Left colon (tissue), 2 donors: Measurements from ENCODE around the gene INPP5D. TPM values are rescaled to one million over a fixed set of nuclear protein-coding genes. Genes with fewer than 3 reads are reported as not detected.

Experiments
- ATAC-seq: fragments of 200-7000 bp; cut with Tn5 transposase; one replicate; pipeline ENCODE4 v1.9.1; 2020; ENCODE audit warnings: mild to moderate bottlenecking, moderate library complexity
- DNase-seq, 2 donors: peaks; one replicate each; pipeline ENCODE4 v3.0.0-alpha.2; 2020
- intact Hi-C, 2 donors: fragments of 100-400 bp; cut with DNase I in 1 of 2; cut with micrococcal nuclease in 1 of 2; formaldehyde crosslinking; loops; one replicate each; pipeline versions ENCODE4 v1.11.2 to v1.14.0; 2022; cut with DNase I, micrococcal nuclease
- total RNA-seq, 2 donors: library from RNA; stranded (reverse); fragmentation: NEBNext Ultra II Directional; extraction: Animal tissue kit (Norgen Biotek cat#: 25700); gene quantifications; one replicate each; pipeline ENCODE4 v1.2.1, GENCODE V29; 2021
- donor health status: DM: no; HTN: no; CAD: no.
- donor health status: DM: yes; HTN: yes; CAD: no.

The INPP5D gene
- total RNA-seq, 2 donors from 2014 or later = 6.6 to 10.6 TPM

DNA sequence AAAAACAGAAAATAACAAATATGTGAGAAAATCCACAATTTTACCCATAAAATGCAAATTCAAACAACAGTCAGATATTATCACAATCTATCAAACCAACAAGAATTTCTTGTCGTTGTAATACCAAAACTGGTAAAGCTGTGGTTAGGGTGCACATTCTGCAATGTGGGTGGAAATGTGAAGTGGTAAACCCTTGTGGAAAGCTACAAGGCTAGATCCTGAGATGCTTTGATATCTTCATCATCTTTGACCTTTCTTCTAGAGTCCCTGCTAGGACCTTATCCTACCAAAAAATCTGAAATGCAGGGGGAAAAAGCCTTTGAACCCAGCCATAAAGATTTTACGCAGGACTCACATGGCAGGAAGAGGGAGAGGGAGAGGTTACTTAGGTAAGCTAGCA, 174.1 kb downstream of the INPP5D start:
- no peak for DNase-seq
- ATAC-seq = no peak
- intact Hi-C loops = no loop called here

DNA sequence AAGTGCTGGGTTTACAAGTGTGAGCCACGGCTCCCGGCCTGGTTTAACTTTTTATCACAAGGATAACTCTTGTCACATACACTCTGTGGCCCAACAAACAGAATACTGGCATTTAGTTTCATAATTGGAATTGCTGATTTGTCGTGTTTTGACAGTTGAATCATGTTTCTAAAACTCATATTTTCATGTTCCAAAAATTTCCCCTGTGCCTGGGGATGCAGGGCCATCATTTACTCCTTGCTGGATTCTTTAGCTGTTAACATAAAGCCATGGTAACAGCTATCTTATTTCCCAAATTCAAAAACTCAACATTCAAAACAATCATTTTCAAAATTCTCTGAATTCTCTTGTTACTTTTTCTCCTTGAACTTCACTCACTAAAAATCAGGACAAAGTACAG, 174.9 kb downstream of the INPP5D start:
- DNase-seq (no peak), ATAC-seq (no peak)
- intact Hi-C loops = no loop called here

- DNase-seq = no peak
- no peak for ATAC-seq
- intact Hi-C loops = no loop called here
Observed at GRCh38 chr2:233235977-233236376, 175.8 kb downstream of the INPP5D start.

DNA sequence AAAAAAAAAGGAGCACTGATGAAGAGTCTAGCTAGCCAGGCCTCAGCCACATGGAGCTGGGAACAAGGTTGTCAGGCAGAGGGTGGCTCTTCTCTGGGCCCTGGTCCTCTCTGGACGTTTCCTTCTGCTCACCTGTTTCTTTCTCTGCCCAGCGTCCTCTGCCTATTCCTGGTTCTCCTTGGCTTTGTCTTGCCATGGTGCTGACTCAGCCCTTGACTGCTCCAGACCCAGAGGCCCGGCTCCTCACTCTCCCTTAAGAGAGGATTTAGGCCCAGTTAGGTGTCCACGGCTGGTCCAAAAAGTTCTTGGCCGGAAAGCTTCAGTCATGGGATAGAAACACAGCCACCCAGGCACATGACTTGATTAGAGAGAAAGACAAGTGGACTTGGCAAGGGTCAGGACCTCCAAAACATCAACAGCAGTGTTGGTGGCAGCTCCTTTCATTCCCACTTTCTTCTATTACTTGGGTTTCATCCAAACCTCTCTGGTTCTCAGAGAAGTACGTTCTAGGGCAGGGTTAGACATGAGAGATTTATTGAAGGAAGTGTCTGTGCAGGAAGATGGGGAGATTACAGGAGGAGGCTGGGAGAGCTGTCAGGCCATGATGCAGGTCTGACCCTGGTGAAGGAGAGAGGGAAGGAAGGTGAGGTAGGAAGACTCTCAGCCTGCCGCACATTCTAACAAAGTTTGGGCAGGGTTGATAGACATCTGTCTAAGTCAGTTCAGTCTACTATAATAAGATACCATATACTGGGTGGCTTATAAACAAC, 176.9 kb downstream of the INPP5D start:
- intact Hi-C loops = no loop called here

GRCh38 chr2:233240897-233241296, 180.8 kb downstream of the INPP5D start:
- intact Hi-C loops = loop anchor here in 1 of 2 donors (10.0 kb wide), 1 partner anchor 386 kb away; no protein-coding TSS in a partner anchor
- peak; percentile 33 for ATAC-seq

More for the DNA sequence above, 176.9 kb downstream of the INPP5D start:
- ATAC-seq (no peak), DNase-seq (no peak)

DNA sequence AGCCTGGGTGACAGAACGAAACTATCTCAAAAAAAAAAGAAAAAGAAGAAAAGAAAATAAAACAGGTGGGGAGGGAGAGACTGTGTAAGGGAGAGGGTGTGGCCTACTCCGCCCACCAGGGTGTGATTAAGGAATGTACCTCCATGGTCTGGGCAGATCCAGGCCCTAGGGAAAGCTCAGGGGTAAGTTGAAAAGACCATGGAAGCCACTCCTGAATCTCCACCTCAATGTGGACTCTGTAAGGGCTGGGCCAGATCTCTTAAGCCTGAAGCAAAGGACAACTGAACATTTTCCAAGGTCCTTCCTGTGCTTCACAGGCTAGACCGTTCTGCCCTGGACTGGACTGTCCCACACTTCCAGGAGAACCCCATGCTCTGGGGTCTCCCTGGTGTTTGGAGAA, 181.7 kb downstream of the INPP5D start:
- DNase-seq (peak in 1 of 2 donors; percentile 41), ATAC-seq (peak; percentile 84)
- intact Hi-C loops = loop anchor here in 1 of 2 donors (10.0 kb wide), 1 partner anchor 387 kb away; no protein-coding TSS in a partner anchor

More at GRCh38 chr2:233240897-233241296, 180.8 kb downstream of the INPP5D start:
- DNase-seq = no peak

- no peak for DNase-seq
- ATAC-seq = no peak
- intact Hi-C loops = loop anchor here in 1 of 2 donors (10.0 kb wide), 1 partner anchor 388 kb away; no protein-coding TSS in a partner anchor
Observed at GRCh38 chr2:233242231-233242927, 182.2 kb downstream of the INPP5D start.

DNA sequence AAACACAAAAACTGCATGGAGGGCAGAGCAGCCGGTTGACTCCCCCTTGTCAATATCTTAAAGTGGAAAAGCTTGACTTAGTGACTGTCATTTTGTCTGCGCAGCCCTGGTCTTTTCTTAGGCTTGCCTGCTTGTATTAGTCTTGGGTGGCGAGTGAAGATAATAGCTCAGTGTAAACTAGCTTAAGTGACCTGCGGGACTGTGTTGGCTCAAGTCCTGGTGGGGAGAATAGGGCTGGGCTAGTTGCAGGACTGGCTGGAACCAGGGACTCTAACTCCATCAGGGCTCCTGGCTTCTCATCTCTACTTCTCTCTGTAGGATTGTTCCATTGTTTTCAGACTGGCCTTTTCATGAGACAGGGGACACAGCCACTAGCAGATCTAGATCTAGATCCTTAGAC, 183.2 kb downstream of the INPP5D start:
- intact Hi-C loops = loop anchor here in 1 of 2 donors (10.0 kb wide), 1 partner anchor 389 kb away; no protein-coding TSS in a partner anchor
- ATAC-seq = no peak
- no peak for DNase-seq

DNA sequence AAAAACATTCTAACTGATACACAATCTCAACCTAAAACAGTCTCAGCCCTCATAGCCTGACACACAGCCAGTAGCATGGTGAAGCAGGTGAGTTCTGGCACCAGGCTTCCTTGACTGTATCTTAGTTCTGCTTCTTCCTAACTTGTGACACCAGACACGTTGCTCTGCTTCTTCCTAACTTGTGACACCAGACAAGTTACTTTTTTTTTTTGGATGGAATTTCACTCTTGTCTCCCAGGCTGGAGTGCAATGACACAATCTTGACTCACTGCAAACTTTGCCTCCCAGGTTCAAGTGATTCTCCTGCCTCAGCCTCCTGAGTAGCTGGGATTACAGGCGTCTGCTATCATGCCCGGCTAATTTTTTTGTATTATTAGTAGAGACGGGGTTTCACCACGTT, 184.7 kb downstream of the INPP5D start:
- DNase-seq = no peak
- no peak for ATAC-seq
- intact Hi-C loops = loop anchor here in 1 of 2 donors (10.0 kb wide), 1 partner anchor 390 kb away; no protein-coding TSS in a partner anchor

- no peak for DNase-seq
- intact Hi-C loops = loop anchor here in 1 of 2 donors (10.0 kb wide), 1 partner anchor 391 kb away; no protein-coding TSS in a partner anchor
- ATAC-seq = no peak
Observed at GRCh38 chr2:233245406-233245805, 185.3 kb downstream of the INPP5D start.

- ATAC-seq = peak; percentile 31
- intact Hi-C loops = loop anchor here in 1 of 2 donors (10.0 kb wide), 1 partner anchor 392 kb away; no protein-coding TSS in a partner anchor
- no peak for DNase-seq
Observed at GRCh38 chr2:233247116-233247515, 187.0 kb downstream of the INPP5D start.

- ATAC-seq = peak; percentile 20
Observed at GRCh38 chr2:233247744-233248143, 187.6 kb downstream of the INPP5D start.

DNA sequence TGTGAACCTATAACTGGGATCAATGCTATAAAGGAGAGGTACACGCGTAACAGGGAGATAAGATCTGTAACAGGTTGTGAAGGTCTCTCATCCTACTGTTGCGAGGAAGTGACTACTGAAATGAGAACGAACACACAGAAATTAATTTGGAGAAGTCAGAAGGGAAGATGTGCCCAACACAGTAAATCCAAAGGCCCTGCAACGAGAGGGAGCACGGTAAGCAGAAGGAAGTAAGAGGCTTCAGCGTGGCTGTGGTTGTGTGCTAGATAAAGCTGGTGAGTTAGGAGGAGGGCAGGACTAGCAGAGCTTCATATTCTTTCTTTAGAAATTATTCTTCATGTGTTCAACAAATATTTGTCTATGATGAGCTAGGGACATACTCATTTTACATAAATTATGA, 188.9 kb downstream of the INPP5D start:
- ATAC-seq (no peak), DNase-seq (no peak)
- intact Hi-C loops = loop anchor here in 1 of 2 donors (10.0 kb wide), 1 partner anchor 394 kb away; no protein-coding TSS in a partner anchor

More at GRCh38 chr2:233247744-233248143, 187.6 kb downstream of the INPP5D start:
- intact Hi-C loops = loop anchor here in 1 of 2 donors (10.0 kb wide), 1 partner anchor 393 kb away; no protein-coding TSS in a partner anchor
- DNase-seq = no peak

DNA sequence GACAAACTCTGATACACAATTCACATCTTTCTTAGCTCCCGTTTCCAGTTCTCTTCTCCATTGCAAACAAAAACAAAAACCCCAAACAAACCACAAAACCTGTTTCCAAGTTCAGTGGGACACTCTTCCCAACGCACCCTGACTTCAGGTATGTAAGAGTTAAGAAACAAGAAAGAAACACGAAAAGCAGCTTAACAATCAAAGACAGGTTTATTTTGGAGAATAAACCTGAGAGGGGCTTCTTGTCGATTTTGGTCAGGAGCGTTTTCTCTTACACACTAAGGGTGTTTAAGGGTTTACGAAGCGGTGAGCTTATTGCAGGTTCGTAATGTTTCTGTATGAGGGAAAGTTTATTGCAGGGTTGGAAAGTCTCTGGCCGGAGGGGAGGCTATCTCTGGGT, 190.4 kb downstream of the INPP5D start:
- no peak for ATAC-seq
- no peak for DNase-seq
- intact Hi-C loops = no loop called here

- intact Hi-C loops = no loop called here
- peak; percentile 1 for ATAC-seq
- DNase-seq = no peak
Observed at GRCh38 chr2:233250985-233251305, 190.8 kb downstream of the INPP5D start.

GRCh38 chr2:233251306-233252116, 191.4 kb downstream of the INPP5D start, which contains the start of gene ATG16L1:
ATG16L1 (plus strand) TSS chr2:233251673; CDS start chr2:233251828, 155 bp downstream.
- intact Hi-C loops = no loop called here
- DNase-seq (peak; percentile 97 to 98), ATAC-seq (peak; percentile 94)

DNA sequence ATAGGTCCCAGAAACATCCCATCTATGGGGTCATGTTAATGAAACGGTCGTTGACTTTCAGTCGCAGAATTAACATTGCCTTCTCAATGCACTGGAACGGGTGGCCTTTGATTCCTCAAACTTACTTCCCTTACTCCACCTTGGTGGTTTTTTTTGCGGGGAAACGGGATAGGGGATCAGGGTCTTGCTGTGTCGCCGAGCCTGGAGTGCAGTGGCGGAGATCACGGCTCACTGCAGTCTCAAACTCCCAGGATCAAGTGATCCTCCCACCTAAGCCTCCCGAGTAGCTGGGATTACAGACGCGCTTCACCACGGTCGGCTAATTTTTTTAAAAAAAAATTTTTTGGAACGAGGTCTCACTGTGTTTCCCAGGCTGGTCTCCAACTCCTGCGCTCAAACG, 192.1 kb downstream of the INPP5D start:
- intact Hi-C loops = no loop called here
- ATAC-seq (peak; percentile 6), DNase-seq (no peak)

- intact Hi-C loops = no loop called here
- ATAC-seq (no peak), DNase-seq (no peak)
Observed at GRCh38 chr2:233255151-233255550, 195.0 kb downstream of the INPP5D start.

GRCh38 chr2:233256048-233256447, 195.9 kb downstream of the INPP5D start:
- ATAC-seq (no peak), DNase-seq (no peak)
- intact Hi-C loops = no loop called here
